Keratinocyte (primary cell): ENCODE measurements around the gene CSNK2A1.

Source experiments
- CTCF ChIP-seq, 3 experiments: IDR thresholded peaks in 1 of 3; conservative IDR thresholded peaks in 1 of 3; optimal IDR thresholded peaks in 1 of 3; 2 replicates in 2 of 3; 3 replicates in 1 of 3; pipeline versions ENCODE3 to v1.5.1; 2011; ENCODE audit warnings: low read length in 3 of 3, mild to moderate bottlenecking in 3 of 3, moderate library complexity in 2 of 3, control low read depth in 1 of 3, inconsistent platforms in 1 of 3; ENCODE audit not compliant: insufficient read depth in 2 of 3; ENCODE audit errors: extremely low read depth in 1 of 3
- EZH2 ChIP-seq: IDR thresholded peaks from one replicate; pipeline ENCODE4 v1.6.1; 2012; ENCODE audit warnings: inconsistent platforms, mild to moderate bottlenecking, low read length, moderate library complexity

GRCh38 chr20:584971-585301, 41.3 kb upstream of the CSNK2A1 start:
- TF ChIP-seq EZH2 (no peak), CTCF (optimal IDR thresholded peaks at IDR 0.05 in 1 of 3, IDR thresholded peaks at IDR 0.05 in 1 of 3, conservative IDR thresholded peaks at IDR 0.05 in 1 of 3; ENCODE audit: extremely low read depth in 1 of 3, insufficient read depth in 2 of 3, low read length in 3 of 3) (no peak)
